GM19438 (cell line): ENCODE results near the gene HNRNPD.
"Not testable (repeated sequence)": the region's sequence is repeated elsewhere in the genome, so short reads cannot be mapped to it uniquely, and the experiment has no call there.

ENCODE experiments used
- ATAC-seq: cut with Tn5 transposase; IDR thresholded peaks from one replicate; pipeline ENCODE4 v1.9.1; 2021; ENCODE audit warnings: low read depth; ENCODE audit not compliant: unreplicated experiment

HNRNPD gene

DNA sequence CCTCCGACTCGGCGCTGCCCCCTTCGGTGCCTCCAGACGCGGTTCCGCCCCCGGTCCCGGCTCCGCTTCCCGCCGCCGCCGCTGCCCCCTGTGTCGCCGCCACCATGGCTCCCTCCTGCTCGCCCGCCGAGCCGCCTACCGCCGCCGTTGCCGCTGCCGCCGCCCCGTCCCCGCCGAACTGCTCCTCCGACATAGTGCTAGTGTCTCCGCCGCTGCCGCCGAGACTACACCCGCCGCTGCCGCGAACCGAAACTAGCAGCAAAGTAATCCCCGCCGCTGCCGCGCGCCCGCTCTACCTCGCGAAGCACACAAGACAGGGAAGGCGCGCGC lies 340 bp downstream of the HNRNPD start:
- ATAC-seq, result peak; percentile 15

DNA sequence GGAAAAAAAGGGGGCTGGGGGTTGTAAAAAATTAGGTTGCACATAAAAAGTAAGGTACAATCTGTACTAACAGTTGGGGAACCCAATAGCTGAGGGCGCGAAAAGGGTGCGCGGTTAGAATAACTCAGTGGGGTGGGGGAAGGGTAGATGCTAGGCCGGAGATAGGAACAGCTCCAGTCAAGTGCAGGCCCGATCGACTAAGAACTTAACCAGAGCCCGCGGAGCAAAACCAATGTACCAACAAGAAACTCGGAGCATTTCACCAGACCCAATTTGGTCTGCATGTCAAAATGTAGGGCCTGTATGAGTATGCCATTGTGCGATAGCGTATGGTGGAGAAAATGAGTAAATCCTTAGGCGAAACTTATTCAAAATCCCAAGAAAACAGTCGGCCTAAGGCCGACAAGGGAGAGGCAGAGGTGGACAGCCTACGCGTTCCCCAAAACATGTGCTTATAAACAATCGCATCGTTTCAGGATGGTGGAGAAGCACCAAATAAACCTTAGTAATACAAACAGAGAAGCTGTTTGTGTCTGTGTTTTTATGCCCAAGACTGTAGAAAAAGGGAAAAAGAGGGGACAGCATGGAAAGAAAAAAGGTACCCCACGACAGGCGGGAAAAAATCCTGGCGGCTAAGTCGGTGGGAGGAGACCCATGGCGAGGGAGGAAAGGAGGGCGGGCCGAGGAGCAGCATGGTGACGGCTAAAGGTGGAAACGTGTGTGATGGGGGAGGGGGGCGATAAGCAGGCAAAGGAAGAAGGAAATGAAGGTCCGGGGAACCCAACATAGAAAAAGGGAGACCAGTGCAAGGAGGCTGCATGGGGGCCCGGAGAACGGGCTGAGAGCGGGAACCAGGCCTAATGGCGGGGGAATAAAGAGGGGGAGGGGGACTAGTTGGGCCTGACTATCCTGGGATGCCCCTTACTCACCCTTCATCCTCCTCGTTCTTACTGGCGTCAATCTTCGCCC lies 990 bp downstream of the HNRNPD start:
- no peak for ATAC-seq

DNA sequence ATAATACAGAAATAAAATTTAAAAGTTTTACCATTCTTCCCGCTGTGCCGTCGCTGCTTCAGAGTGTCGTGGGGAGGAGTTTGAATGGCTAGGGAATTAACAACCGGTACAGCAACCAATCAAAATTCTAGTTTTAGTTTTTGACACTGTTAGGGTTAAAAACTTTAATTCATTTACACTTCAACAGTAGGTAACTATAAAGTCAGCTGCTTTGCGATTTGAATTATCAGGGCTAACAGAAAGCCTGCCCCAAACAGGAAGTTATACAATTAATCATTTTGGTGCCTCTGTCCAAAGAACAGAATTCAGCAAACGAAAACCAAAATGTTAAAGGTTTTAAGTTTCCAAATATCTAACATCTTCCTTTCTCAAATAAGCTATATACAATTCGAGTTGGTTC lies 2.3 kb downstream of the HNRNPD start:
- ATAC-seq, result no peak

DNA sequence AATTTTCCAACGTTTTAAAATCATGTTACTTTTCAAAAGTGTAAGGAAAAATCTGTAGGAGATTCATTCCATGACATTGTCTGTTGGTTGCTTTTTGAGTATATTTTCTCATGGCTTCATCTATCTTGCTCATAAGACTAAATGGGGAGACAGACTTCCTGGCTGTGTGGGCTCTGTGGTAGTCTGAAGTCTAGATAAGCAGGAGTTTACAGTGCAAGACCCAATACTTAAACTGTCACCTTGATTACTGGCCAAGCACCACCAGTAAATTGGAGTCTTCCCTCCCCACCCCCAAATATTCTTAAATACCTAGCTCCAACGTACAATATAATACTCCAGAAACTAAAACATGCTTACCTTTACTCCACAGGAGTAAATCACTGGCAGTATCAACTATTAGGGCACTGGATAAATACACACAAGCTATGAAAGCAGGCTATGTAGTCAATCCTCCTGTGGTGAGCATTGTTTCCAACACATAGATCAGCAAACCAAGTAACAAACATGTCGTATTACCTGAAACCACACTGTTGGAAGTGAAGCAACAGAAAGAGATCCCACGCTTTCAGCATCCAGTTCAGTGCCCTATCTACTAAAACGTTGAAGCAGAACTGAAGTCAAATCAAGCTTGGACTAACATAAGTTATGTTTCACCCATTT lies 6.2 kb downstream of the HNRNPD start:
- ATAC-seq, result no peak

DNA sequence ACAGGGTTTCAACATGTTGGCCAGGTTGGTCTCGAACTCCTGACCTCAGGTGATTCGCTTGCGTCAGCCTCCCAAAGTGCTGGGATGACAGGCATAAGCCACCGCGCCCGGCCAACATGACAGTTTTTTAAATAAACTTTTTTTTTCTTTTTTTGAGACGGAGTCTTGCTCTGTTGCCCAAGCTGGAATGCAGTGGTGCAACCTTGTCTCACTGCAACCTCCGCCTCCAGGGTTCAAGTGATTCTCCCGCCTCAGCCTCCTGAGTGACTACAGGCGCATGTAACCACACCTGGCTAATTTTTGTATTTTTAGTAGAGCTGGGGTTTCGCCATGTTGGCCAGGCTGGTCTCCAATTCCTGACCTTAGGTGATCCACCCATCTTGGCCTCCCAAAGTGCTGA lies 7.4 kb downstream of the HNRNPD start:
- not testable (repeated sequence) for ATAC-seq

DNA sequence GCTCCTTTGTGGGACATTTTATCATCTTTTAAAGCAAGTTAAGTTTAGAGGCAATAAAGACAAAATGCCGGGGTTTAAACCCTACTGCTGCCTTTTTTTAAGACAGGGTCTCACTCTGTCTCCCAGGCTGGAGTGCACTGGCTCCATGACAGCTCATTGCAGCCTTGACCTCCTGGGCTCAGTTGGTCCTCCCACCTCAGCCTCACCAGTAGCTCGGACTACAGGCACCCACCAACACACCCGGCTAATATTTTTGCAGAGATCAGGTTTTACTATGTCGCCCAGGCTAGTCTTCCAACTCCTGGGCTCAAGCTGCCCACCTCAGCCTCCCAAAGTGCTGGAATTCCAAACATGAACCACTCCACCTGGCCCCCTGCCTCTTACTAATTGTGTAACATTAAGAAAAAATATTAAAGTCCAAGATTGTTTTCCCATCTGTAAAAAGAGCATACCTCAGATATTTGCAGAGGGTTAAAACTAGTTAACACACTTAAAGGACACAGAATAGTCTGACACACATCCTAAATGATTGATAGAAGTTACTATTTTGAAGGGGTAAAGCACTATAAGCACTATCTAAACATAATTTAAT lies 9.8 kb downstream of the HNRNPD start:
- ATAC-seq, result no peak

DNA sequence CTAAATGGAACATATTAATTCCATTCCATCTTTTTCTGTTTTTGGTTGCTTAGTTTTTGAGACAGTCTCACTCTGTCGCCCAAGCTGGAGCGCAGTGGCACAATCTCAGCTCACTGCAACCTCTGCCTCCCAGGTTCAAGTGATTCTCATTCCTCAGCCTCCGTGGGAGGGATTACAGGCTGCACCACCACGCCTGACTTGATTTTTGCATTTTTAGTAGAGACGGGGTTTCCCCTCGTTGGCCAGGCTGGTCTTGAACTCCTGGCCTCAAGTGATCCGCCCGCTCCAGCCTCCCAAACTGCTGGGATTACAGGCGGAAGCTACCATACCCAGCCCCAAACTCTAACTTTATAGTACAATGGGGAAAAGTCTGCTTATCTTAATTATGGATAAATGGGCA lies 11.2 kb downstream of the HNRNPD start:
- ATAC-seq, result no peak

DNA sequence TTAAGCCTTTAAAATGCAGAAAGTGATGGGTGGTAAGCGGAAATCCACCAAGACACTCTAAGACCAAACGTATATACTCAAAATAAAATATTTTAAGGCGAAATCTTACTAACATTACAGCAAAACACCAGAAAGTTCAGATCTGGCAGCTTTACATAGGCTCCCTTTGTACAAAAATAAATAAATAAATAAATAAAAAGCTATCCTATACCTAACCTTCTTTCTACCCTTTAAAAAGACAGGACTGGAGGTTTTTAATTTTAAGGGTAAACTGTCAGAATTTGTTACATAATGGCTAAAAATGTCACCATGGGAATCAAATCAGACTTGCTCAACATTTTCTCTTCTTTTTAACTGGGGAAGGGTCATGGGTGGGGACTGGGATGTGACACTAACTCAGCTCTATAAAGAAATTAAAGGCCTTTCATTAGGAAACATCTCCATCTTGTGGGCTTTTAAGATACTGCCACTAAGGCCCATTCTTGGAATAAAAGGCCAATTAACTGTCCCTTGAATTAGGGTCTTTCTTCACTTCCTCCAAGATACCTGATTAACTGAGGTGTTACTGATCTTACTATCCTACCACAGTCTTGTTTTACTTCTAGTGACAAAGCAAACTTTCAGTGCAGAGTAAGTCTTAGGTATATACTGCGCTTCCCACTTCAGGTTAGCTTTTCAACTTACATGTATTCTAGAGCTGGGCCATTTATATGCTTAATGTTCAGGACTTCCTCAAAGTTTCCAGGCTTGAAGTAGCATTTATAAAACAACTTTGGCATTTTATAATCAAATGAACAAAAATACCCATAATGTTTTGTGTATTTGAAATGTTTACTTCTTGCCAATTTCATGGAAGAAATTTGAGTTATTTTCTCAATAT lies 13.3 kb downstream of the HNRNPD start:
- ATAC-seq, result no peak

DNA sequence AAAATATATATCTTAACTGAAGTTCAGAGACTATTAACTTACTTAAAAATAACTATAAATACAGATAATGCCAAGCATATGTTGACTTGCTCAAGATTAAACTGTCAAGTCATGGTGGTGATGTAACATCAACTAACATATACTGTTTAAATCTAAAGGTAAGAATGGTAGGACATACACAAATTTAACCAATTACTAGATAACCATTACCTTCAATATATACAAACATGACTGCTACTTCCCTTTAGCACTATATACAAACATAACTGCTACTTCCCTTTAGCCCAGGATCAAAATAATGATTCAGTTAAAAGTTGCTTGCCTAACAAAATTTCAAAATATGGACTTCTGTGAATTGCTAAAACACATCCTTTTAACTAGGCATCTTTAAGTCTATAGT lies 14.9 kb downstream of the HNRNPD start:
- no peak for ATAC-seq

DNA sequence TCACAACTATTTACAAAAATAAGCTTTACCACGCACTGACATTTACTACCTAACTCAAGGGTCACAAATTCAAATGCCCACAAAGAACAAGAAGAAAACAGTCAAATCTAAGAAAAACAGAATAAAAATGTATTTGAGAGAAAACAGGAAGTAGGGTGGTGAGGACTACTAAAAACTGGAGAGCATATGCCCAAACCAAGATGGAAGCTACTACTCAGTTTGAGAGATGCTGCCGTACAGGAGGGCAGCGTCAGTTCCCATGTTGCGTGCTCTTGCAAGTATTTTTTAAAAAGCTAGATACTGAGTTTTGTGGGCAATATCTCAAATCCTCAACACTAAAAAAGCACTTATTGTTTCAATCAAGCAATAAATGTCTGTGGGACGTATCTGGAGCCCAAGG lies 16.2 kb downstream of the HNRNPD start:
- ATAC-seq, result no peak

DNA sequence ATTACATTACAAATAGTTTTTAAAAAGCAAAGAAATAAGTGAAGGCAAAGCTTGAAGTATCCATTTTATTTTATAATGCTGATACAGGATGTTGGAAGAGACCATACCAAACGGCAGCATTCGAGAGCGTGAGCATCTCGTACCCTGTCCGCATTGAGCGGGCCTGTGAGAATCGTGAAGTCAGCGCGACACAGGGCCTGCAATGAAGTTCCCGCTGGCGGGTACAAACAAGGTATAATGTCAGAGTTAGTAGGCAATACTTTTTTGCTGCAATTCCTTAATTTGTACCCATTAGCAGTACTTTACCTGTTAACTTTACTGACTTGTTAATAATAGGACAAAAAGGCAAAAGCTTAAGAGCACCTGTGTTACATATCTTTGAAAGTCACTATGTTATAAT lies 19.0 kb downstream of the HNRNPD start:
- no peak for ATAC-seq

DNA sequence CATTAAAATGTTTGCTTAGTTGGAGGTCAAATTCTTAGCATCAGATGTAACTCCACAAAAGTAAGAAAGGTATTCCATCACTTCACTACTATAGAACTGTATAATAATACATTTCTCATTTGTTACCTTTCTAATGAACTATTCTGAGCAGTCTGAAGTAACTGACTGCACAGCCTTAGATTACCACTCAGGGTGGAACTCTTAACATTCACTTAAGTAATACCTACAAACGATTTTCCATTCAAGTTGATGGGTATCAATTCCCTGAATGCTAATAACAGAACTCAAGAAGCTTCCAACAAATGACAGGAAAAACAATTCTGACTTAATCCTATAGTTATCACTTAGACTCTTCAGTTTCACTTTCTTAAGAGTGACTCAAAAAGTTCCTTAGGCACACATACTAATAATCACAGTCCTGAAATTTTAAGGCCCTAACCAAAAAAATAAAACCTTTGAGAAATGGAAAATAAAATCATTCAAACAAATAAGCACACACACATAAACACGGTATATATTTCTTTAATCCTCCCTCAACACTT lies 20.9 kb downstream of the HNRNPD start:
- ATAC-seq, result no peak

DNA sequence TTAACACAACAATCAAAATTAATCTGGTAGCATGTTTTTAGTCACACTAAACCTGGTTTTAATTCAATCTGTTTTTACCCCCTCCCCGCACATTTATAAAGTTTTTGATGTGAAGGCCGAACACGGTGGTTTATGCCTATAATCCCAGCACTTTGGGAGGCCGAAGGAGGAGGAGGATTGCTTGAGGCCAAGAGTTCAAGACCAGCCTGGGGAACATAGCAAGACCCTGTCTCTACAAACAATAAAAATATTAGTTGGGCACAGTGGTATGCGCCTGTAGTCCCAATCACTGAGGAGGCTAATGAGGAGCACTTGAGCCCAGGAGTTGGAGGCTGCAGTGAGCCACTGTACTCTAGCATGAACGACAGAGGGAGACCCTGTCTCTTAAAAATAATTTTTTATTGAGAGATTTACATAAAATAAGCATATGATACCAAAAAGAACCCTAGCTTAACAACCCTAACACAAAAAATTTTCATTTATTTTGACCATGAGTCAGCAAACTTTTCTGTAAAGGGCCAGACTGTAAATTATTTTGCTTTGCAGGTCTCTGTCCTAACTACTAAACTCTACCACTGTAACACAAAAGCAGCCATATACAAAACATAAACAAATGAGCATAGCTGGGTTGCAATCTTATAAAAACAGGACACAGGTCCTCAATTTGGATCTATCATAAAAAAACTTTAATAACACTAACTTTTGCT lies 21.5 kb downstream of the HNRNPD start:
- ATAC-seq, result no peak

DNA sequence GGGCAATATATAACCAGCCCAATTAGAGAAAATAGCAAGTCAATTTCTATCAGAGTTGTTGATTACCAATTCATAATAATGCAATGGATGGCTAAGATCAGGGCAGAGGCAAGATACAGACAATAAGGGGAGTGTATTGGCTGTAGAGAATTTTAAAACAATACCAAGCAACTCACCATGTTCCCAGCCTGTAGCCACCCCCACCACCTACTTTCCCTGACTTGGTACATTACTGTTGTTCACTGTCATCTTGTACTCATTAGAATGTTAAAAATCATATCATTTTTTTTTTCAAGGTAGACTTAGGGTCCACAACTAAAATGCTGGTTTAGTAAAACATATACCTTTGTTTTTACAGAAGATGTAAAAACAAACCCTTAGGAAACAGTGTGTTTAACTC lies 27.7 kb downstream of the HNRNPD start:
- no peak for ATAC-seq

DNA sequence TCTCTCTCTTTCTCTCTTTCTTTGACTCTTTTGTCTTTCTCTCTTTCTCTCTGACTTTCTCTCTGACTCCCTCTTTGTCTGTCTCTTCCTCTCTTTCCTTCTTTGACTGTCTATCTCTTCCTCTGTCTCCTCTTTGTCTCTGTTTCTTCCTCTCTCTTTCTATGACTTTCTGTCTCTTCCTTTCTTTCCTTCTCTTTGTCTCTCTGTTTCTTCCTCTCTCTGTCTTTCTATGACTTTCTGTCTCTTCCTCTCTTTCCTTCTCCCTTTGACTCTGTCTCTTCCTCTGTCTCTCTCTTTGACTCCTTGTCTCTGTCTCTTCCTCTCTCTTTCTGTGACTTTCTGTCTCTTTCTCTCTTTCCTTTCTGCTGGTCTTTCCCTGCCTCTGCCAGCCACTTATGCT lies 38.7 kb downstream of the HNRNPD start:
- no peak for ATAC-seq

DNA sequence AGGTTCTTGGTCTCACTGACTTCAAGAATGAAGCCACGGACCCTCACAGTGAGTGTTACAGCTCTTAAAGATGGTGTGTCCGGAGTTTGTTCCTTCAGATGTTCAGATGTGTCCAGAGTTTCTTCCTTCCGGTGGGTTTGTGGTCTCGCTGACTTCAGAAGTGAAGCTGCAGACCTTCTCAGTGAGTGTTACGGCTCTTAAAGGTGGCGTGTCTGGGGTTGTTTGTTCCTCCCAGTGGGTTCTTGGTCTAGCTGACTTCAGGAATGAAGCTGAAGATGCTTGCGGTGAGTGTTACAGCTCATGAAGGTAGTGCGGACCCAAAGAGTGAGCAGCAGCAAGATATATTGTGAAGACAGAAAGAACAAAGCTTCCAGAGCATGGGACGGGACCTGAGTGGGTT lies 40.1 kb downstream of the HNRNPD start:
- not testable (repeated sequence) for ATAC-seq

DNA sequence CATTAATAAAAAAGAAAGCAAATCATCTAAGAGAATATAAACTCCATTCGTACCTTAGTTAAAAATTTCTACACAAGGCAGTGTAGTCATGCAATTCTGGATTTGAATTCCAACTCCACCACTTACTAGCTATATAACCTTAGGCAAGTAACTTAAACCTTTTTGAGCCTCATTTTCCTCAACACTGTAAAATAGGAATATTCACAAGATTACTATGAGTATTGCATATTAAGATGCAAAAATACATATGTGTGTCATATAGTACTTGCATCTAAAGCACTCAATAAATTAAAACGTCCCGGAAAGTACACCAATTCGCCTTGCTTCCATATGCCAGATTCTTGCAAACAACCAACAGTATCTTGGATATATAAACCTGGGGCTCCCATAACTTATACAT lies 42.0 kb downstream of the HNRNPD start:
- ATAC-seq, result no peak

DNA sequence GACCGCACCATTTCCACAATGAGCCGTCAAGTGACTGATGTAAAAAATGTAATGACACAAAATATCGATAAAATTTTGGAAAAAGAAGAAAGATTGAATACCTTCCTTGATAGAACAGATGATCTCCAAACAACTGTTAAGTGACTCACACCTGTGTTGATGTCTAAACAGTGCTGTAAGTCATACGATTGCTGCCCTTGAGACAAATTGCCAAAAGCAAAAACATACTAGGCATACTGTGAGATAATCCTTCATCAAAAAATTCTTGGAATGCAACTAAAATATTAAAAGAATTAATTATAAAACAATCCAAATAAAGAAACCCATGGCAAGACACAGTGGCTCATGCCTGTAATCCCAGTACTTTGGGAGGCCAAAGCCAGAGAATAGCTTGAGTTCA lies 53.4 kb downstream of the HNRNPD start:
- no peak for ATAC-seq

DNA sequence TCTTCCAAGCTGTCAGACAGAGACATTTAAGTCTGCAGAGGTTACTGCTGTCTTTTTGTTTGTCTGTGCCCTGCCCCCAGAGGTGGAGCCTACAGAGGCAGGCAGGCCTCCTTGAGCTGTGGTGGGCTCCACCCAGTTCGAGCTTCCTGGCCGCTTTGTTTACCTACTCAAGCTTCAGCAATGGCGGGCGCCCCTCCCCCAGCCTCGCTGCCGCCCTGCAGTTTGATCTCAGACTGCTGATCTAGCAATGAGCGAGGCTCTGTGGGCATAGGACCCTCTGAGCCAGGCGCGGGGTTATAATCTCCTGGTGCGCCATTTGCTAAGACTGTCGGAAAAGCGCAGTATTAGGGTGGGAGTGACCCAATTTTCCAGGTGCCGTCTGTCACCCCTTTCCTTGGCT lies 70.7 kb downstream of the HNRNPD start:
- not testable (repeated sequence) for ATAC-seq
